T-helper 1 cell treated with Interleukin-12 subunit alpha and Interleukin-12 subunit beta and Interleukin-4 antibody, amounts not matched to agents 30 ng/mL and 1 ng/mL, for 36 hours (primary cell): ENCODE data around the gene HEPACAM2. TPM values are rescaled to one million over a fixed set of nuclear protein-coding genes. Genes with fewer than 3 reads are reported as not detected.

Experiments used
- intact Hi-C: fragments of 100-400 bp; cut with micrococcal nuclease; formaldehyde crosslinking; loops from one replicate; pipeline ENCODE4 v1.15.1; 2024
- total RNA-seq: library from RNA; stranded (reverse); gene quantifications from 2 replicates; pipeline ENCODE4 v1.2.3, GENCODE V29; 2022

Gene HEPACAM2
- total RNA-seq, 1 donor from 2014 or later: not detected

DNA sequence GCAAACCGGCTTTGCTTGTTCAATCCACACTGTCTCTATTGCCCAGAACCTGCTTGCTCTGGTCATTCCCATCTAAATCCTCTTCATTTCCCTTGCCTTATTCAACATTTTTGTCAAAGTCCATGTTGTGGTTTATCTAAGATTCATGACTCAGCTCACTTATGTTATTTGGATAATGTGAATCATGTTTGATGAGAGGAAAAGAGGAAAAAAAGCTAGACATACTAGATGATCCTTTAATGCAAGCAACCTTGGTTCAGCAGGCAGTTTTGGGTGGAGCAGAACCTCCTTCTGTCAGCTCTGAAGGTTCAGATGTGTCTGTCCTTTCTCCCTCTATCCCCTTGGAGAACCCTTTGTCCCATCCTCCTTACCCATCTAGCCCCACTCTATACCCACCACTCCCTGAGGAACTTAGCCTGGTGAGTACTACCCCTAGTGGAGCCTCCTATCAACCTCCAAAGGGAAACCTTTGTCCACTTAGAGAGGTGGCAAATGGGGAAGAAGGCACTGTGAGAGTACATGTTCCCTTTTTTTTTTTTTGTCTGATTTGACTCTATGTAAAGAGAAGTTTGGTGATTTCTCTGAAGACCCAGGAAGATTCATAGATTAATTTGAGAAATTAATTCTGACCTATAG is 76.0 kb downstream of the HEPACAM2 start:
- intact Hi-C loops: no loop called here

DNA sequence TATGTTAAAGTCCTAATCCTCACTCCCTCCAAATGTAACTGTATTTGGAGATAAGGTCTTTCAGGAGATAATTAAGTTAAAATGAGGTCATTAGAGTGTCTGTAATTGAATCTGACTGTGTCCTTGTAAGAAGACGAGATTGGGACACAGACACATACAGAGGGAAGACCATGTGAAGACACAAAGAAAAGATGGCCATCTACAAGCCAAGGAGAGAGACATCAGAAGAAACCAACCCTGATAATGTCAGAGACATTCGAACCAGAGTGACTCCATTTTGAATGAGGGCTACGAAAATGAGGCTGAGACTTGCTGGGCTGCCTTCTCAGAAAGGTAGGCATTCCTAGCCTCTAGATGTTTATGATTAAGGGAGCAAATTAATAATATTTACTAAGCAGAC is 77.5 kb downstream of the HEPACAM2 start:
- intact Hi-C loops: loop anchor here (1.0 to 10.0 kb wide), 10 partner anchors 17 to 1266 kb away; partner anchors contain the start of genes AKAP9, ANKIB1, BET1 and CYP51A1

DNA sequence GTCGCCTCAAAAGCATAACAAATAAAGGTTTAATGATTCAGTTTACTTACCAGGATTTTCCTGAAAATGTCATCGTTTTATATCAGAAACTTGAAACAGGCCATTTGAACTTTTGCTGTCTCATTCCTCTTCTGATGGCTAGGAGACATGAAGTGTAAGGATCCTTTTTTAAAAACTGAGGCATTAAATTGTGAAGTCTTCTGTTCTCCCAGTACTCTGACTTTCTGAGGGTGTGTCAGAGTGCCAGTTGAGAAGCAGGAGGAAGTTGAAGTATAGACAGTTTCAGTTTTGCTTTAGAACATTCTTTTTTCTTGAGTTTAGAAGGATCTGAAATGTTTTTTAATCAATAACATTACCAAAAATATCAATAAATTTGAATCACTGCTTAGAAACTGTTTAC is 78.1 kb downstream of the HEPACAM2 start, which contains the start of gene SAMD9L:
SAMD9L (minus strand) TSS at position 242 of the 400 bp plus-strand sequence. CDS start 12,414 bp downstream, outside the sequence.
- intact Hi-C loops: loop anchor here (1.0 to 10.0 kb wide), 10 partner anchors 17 to 1266 kb away; partner anchors contain the start of genes AKAP9, ANKIB1, BET1 and CYP51A1

DNA sequence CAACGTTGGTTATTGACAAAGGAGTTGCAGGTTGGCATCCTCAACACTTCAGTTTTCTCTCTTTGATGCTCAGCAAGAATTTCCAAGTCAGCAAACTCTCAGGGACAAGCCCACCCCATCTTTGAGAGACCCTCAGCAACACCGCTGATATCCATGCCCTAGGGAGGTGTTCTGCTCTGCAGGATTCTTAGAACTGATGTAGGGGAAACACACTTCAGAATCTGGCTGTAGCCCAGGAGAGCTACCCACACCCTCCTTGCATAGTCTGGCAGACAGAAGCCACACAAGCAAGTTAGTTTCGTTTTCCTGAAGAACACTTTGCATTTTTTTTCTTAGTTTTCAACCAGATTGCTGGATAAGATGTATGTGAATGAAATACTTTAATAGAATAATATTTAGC is 78.9 kb downstream of the HEPACAM2 start:
- intact Hi-C loops: loop anchor here (1.0 to 10.0 kb wide), 12 partner anchors 29 to 1265 kb away; partner anchors contain the start of genes AKAP9, ANKIB1, BET1 and CYP51A1

DNA sequence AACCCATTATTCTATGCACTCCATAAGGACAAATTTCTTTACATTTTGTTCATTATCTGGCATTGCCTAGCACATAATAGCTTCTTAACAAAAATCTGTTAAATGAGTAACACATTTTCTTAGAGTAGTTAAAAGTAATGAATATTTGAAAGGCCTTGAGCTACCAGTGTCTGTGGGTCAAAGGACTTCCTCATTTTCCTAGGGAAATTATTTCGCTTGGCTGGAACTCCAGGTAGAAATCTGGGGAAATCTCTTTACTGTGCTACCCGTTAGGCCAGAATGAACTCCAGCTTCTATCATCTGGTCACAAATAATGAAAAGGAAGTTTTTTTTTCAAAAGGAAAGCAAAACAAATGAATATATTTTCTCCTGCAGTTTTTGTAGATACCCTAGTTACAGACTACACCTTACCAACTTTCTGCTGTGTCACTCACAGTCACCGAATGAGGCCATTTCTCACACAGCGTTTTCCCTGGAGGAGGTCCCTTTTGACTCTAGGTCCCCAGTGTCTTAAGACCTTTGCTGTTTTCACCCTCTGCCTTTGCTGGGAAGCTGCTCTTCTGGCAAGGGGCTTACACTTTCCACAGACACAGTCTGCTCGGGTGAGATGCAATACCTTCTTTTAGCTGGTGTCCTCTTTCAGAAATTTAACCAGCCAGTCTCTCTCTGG is 79.7 kb downstream of the HEPACAM2 start:
- intact Hi-C loops: loop anchor here (1.0 to 10.0 kb wide), 12 partner anchors 28 to 1264 kb away; partner anchors contain the start of genes AKAP9, ANKIB1, BET1 and CYP51A1

DNA sequence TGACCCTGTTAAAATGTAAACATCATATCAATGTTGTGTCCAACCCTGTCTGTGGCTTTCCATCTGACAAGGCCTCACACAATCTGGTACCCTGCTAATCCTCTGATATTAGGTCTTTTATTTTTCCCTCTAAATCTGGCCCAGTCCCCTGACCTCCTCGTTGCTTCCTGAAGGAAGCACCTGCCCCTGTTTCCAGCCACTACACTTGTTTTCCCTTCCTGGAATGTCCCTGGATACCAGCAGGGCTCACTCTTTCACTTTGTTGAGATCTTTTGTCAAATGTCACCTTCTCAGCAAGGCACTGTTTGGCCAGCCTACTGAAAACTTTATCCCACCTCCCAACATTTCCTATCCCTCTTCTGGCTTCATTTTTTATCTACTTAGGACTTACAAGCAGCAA is 80.2 kb downstream of the HEPACAM2 start:
- intact Hi-C loops: loop anchor here (5.0 to 10.0 kb wide), 8 partner anchors 459 to 1264 kb away; partner anchors contain the start of genes AKAP9, ANKIB1, BET1 and CYP51A1

DNA sequence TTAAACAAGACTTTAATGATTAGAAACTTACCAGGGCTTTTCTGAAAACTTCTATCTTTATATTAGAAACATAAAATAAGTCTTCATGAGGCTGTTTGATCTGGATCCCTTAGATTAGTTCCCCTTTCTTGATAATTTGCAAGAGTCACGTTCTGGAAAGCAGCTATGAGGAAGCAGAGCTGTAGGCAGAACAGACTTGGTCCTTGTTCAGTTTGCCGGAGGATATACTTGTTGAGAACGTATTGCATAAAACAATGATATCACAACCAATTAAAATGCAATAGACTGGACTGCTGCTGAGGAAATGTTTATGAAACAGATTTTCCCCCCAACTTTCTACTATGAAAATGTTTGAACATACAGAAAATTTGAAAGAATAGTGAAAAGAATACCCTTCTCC is 80.9 kb downstream of the HEPACAM2 start:
- intact Hi-C loops: loop anchor here (5.0 to 10.0 kb wide), 8 partner anchors 458 to 1263 kb away; partner anchors contain the start of genes AKAP9, ANKIB1, BET1 and CYP51A1

DNA sequence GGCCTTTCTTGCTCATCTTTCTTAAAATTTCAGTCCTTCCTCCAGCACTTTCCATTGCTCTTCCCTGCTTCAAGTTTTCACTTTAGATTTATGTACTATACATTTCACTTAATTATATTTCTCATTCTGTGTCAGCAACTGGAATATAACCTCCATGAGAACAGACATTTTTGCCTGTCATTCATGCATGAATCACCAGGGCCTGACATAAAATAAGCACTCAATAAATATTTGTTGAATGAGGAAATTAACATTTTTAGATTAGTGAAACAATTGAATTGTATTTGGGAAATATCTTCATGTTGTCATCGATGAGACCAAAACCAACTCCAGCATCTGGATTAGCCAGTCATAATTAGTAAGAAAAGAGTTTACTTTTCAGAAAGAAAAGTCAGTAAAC is 84.1 kb downstream of the HEPACAM2 start:
- intact Hi-C loops: loop anchor here (10.0 kb wide), 1 partner anchor 1007 kb away; the partner anchor contains the start of gene CYP51A1

DNA sequence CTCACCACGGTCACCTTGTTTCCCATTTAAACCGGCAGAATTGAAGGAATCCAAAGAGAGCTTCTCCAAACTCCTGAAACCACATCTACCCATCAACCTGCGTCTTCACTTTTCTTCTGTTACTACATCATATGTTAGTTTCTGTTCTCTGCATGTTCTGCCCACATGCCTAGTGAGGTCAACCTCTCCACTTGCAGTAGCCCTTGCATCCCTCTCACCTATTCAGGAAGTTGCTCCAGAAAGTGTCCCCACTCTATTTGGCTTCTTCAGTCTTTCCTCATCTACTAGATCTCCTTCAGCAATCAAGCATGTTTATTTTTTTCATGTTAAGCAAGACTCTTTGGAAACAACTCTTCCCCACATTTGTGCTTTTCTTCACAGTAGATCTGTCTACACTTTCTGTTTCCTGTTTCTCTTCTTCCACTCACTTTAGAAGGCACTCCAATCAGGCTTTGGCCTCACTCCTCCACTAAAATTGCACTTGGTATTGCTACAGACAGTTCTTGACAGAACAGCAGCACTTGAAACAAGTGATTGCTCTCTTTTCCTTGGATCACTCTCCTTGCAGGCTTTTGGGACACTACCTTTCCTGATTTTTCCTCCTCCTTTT is 85.6 kb downstream of the HEPACAM2 start:
- intact Hi-C loops: loop anchor here (10.0 kb wide), 1 partner anchor 1006 kb away; the partner anchor contains the start of gene CYP51A1

DNA sequence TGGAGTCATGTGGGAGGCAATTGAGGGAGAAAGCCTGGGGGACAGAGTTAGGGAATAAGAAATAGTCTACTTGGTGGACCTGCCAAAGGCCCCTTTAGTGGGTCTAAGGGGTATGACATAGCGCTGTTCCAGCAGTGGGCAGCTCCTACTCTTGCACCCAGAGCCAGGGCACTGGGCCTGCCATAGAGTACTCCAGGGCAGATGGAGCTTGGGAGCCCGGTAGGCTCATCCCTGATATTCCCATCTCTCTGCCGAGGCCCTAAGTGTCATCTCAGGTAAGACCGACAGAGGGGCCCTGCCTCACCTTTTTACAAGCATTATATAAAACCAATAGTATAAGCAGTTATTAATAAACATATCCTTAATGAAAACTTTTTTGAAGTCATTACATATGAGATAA is 87.7 kb downstream of the HEPACAM2 start:
- intact Hi-C loops: no loop called here

Other genes starting within 250 kb of the HEPACAM2 start
- 59.0 and 59.5 TPM in 2 replicates for gene SAMD9, start 108.5 kb downstream of the HEPACAM2 start, total RNA-seq
- gene SAMD9L, start 78.1 kb downstream of the HEPACAM2 start, total RNA-seq: 162 and 163 TPM in 2 replicates
- gene VPS50, start 5.9 kb upstream of the HEPACAM2 start, total RNA-seq: 24.5 and 25.0 TPM in 2 replicates